Suprapubic skin (tissue), 3 donors: ENCODE data around the gene ERVMER34-1.

Experiments
- EP300 ChIP-seq: sonication (generic); formaldehyde crosslinking; IDR thresholded peaks from one replicate; pipeline ENCODE4 v1.6.1; 2017; ENCODE audit warnings: antibody characterized with exemption
- TF ChIP-seq, protein P1 (sequence below), 2 donors: fragments of 200-600 bp in 1 of 2; fragments of 450-650 bp in 1 of 2; sonication (generic) in 1 of 2; IDR thresholded peaks; one replicate each; pipeline ENCODE4 v1.5.1; 2016 to 2019; ENCODE audit warnings: antibody characterized with exemption in 2 of 2, mild to moderate bottlenecking in 1 of 2, moderate library complexity in 1 of 2

DNA sequence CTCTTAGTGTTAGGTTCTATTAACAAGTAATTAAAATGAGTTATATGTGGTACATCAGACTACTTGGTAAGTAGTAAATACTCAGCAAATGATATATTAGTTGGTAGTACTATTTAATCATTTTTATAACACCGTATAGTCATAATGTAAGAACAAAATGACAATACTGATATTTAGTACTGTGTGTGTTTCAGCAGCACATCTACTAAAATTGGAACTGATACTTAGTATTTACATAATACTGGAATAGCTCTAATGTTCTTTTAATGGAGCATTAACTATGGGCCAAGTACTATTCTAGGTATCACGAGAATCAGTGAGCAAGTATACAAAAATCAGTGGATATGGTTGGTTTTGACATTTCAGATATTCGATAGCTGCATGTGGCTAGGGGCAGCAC lies 35.3 kb downstream of the ERVMER34-1 start:
- TF ChIP-seq, protein P1, sequence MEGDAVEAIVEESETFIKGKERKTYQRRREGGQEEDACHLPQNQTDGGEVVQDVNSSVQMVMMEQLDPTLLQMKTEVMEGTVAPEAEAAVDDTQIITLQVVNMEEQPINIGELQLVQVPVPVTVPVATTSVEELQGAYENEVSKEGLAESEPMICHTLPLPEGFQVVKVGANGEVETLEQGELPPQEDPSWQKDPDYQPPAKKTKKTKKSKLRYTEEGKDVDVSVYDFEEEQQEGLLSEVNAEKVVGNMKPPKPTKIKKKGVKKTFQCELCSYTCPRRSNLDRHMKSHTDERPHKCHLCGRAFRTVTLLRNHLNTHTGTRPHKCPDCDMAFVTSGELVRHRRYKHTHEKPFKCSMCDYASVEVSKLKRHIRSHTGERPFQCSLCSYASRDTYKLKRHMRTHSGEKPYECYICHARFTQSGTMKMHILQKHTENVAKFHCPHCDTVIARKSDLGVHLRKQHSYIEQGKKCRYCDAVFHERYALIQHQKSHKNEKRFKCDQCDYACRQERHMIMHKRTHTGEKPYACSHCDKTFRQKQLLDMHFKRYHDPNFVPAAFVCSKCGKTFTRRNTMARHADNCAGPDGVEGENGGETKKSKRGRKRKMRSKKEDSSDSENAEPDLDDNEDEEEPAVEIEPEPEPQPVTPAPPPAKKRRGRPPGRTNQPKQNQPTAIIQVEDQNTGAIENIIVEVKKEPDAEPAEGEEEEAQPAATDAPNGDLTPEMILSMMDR (IDR thresholded peaks at IDR 0.05), result no peak
- no peak for TF ChIP-seq EP300
